Astrocyte (in vitro differentiated cells and primary cell): ENCODE measurements around the gene PSMB11.

Experiments
- EZH2 ChIP-seq: IDR thresholded peaks from 2 replicates; pipeline ENCODE4 v1.6.1; 2012; ENCODE audit warnings: mild to moderate bottlenecking, low read length, inconsistent platforms; ENCODE audit not compliant: insufficient read depth
- TF ChIP-seq, protein P1 (sequence below): IDR thresholded peaks from 2 replicates; pipeline ENCODE4 v1.5.1; 2011; ENCODE audit warnings: low read depth, mild to moderate bottlenecking, inconsistent platforms, low read length, moderate library complexity; ENCODE audit not compliant: insufficient read depth

DNA sequence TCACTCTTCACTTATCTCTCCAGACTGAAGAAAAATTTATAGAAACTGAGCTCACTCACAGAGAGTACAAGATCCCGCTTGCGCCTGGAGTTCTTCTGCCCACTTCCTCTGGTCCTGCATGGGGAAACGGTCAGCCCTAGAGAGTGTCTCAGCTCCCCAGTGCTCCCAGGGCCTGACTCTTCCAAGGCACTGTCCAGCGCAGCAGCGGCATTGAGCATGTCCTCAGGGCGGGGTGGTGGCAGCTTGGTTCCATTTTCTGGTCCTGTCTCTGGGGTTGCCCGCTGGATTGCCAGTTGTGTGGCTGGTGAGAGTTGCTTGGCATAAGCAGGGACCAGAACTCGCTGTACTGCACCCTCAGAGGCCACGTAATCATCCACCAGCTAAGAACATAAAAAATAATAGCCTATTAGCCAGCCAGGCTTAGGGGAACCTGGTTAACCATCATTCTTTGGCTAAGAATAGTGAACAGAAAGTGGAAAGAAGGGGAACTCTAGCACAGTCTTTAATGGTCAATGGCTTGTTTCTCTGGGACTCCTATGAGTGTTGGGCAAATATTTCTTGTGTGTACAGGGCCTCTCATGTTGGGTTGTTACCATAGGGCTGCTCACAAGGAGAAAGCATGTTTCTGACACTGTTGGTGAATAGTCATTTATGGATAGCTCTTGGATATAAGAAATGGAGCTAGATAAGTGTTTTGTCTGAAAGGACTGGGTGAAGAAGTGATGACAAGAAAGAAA is 46.0 kb upstream of the PSMB11 start:
- TF ChIP-seq, protein P1, sequence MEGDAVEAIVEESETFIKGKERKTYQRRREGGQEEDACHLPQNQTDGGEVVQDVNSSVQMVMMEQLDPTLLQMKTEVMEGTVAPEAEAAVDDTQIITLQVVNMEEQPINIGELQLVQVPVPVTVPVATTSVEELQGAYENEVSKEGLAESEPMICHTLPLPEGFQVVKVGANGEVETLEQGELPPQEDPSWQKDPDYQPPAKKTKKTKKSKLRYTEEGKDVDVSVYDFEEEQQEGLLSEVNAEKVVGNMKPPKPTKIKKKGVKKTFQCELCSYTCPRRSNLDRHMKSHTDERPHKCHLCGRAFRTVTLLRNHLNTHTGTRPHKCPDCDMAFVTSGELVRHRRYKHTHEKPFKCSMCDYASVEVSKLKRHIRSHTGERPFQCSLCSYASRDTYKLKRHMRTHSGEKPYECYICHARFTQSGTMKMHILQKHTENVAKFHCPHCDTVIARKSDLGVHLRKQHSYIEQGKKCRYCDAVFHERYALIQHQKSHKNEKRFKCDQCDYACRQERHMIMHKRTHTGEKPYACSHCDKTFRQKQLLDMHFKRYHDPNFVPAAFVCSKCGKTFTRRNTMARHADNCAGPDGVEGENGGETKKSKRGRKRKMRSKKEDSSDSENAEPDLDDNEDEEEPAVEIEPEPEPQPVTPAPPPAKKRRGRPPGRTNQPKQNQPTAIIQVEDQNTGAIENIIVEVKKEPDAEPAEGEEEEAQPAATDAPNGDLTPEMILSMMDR, result no peak
- no peak for TF ChIP-seq EZH2
